ENCODE measurements around the gene USP17L10.
"Not testable (repeated sequence)": the region's sequence is repeated elsewhere in the genome, so short reads cannot be mapped to it uniquely, and the experiment has no call there.

USP17L10 gene, protein sequence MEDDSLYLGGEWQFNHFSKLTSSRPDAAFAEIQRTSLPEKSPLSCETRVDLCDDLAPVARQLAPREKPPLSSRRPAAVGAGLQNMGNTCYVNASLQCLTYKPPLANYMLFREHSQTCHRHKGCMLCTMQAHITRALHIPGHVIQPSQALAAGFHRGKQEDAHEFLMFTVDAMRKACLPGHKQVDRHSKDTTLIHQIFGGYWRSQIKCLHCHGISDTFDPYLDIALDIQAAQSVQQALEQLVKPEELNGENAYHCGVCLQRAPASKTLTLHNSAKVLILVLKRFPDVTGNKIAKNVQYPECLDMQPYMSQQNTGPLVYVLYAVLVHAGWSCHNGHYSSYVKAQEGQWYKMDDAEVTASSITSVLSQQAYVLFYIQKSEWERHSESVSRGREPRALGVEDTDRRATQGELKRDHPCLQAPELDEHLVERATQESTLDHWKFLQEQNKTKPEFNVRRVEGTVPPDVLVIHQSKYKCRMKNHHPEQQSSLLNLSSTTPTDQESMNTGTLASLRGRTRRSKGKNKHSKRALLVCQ

DNA sequence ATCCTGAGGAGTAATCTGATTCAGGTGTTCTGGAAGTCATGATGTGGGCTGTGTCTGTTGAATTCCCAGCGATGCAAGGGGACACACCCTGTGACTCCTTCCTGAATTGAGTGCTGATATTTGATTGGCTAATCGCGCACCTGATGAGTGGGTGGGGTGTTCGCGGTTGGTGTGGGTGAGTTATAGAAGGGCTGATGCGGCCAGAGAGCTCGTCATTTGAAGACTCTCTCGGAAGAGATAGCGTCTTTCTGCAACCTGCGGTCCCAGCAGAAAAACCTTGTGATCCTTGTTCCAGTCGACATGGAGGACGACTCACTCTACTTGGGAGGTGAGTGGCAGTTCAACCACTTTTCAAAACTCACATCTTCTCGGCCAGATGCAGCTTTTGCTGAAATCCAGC is at the start of gene USP17L10:
Gene USP17L10 (plus strand): TSS at position 301 of the 400 bp plus-strand sequence. CDS start 0 bp downstream, at position 301.
- not testable (repeated sequence) for H3K9me3 ChIP-seq (ENCODE audit: control insufficient read depth, insufficient read depth, low read length); H3K4me1 ChIP-seq (ENCODE audit: insufficient read depth, low read length)

GRCh38 chr4:9165990-9166389 is 44.5 kb upstream of the USP17L10 start:
- not testable (repeated sequence) for H3K9ac ChIP-seq (ENCODE audit: low read depth, low read length); H3K36me3 ChIP-seq (ENCODE audit: insufficient read depth, low read length); H3K4me1 ChIP-seq (ENCODE audit: insufficient read depth, low read length); H3K9me3 ChIP-seq (ENCODE audit: control insufficient read depth, insufficient read depth, low read length)

More for the DNA sequence above, at the start of gene USP17L10:
- not testable (repeated sequence) for H3K9ac ChIP-seq (ENCODE audit: low read depth, low read length); H3K36me3 ChIP-seq (ENCODE audit: insufficient read depth, low read length)

DNA sequence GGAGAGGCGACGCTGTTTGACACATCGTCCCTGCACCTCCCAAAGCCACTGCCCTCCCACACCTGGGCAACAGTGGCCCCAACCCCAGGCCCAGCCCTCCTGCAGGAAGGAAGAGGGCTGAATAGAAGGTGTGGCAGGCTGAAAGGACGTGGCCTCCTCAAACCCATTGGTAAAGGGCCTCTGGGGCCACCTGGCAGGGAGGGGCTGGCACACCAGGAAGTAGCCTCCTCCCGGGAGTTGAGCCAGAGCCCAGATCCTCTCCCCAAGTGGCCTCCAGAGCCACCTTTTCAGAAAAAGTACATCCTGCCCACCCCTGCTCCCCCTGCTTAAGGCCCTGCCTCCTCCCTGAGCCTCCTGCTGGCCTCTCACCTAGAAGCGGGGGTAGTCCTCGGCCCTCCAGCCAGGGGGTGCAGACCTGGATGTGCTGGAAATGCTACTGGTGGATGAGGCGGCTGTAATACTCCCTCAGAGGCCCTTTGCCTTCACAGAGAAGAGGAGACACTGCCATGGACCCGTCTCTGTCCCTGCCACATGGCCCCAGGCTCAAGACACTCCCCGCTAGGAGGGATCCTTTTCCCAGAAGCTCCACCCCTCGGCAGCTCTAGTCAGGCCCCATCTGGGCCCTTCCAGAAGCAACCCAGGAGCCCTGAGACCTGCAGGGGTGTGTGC is 40.5 kb upstream of the USP17L10 start, which contains the start of gene FAM90A26:
Gene FAM90A26 (plus strand): TSS at position 619 of the 669 bp plus-strand sequence. CDS start 2,764 bp downstream, outside the sequence.
- H3K36me3 ChIP-seq (ENCODE audit: insufficient read depth, low read length); H3K4me1 ChIP-seq (ENCODE audit: insufficient read depth, low read length); H3K9me3 ChIP-seq (ENCODE audit: control insufficient read depth, insufficient read depth, low read length); H3K9ac ChIP-seq (ENCODE audit: low read depth, low read length): not testable (repeated sequence)

DNA sequence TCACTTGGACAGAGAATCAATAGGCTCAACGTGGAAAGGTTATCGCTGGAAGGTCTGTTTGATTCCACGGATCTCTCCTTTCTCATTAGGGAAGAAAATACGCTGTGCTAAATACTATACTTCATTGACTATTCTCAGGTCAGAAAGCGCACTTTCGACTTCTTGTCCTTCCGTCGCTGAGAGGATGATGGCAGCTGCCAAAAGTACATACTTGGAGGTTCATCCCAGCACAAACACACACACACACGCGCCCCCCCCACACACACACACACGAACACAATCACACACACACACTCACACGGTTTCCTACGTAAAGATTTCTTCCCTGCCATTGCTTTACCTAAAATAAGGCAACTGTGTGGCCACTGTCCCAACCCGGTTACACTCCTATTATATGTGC is 4.2 kb downstream of the USP17L10 start:
- not testable (repeated sequence) for H3K9me3 ChIP-seq (ENCODE audit: control insufficient read depth, insufficient read depth, low read length); H3K36me3 ChIP-seq (ENCODE audit: insufficient read depth, low read length)

DNA sequence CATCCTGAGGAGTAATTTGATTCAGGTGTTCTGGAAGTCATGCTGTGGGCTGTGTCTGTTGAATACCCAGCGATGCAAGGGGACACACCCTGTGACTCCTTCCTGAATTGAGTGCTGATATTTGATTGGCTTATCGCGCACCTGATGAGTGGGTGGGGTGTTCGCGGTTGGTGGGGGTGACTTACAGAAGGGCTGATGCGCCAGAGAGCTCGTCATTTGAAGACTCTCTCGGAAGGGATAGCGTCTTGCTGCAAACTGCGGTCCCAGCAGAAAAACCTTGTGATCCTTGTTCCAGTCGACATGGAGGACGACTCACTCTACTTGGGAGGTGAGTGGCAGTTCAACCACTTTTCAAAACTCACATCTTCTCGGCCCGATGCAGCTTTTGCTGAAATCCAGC is 4.6 kb downstream of the USP17L10 start, which contains the start of gene USP17L11:
Gene USP17L11 (plus strand): TSS at position 301 of the 400 bp plus-strand sequence. CDS start 0 bp downstream, at position 301.
- not testable (repeated sequence) for H3K9ac ChIP-seq (ENCODE audit: low read depth, low read length); H3K36me3 ChIP-seq (ENCODE audit: insufficient read depth, low read length); H3K9me3 ChIP-seq (ENCODE audit: control insufficient read depth, insufficient read depth, low read length); H3K4me1 ChIP-seq (ENCODE audit: insufficient read depth, low read length)

More for the DNA sequence above, 4.2 kb downstream of the USP17L10 start:
- not testable (repeated sequence) for H3K4me1 ChIP-seq (ENCODE audit: insufficient read depth, low read length); H3K9ac ChIP-seq (ENCODE audit: low read depth, low read length)

DNA sequence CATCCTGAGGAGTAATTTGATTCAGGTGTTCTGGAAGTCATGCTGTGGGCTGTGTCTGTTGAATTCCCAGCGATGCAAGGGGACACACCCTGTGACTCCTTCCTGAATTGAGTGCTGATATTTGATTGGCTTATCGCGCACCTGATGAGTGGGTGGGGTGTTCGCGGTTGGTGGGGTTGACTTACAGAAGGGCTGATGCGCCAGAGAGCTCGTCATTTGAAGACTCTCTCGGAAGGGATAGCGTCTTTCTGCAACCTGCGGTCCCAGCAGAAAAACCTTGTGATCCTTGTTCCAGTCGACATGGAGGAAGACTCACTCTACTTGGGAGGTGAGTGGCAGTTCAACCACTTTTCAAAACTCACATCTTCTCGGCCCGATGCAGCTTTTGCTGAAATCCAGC is 9.4 kb downstream of the USP17L10 start, which contains the start of gene USP17L12:
Gene USP17L12 (plus strand): TSS at position 301 of the 400 bp plus-strand sequence. CDS start 0 bp downstream, at position 301.
- H3K36me3 ChIP-seq (ENCODE audit: insufficient read depth, low read length); H3K4me1 ChIP-seq (ENCODE audit: insufficient read depth, low read length); H3K9ac ChIP-seq (ENCODE audit: low read depth, low read length); H3K9me3 ChIP-seq (ENCODE audit: control insufficient read depth, insufficient read depth, low read length): not testable (repeated sequence)

DNA sequence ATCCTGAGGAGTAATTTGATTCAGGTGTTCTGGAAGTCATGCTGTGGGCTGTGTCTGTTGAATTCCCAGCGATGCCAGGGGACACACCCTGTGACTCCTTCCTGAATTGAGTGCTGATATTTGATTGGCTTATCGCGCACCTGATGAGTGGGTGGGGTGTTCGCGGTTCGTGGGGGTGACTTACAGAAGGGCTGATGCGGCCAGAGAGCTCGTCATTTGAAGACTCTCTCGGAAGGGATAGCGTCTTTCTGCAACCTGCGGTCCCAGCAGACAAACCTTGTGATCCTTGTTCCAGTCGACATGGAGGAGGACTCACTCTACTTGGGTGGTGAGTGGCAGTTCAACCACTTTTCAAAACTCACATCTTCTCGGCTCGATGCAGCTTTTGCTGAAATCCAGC is 14.1 kb downstream of the USP17L10 start, which contains the start of gene USP17L13:
Gene USP17L13 (plus strand): TSS at position 301 of the 400 bp plus-strand sequence. CDS start 0 bp downstream, at position 301.
- H3K9ac ChIP-seq (ENCODE audit: low read depth, low read length); H3K4me1 ChIP-seq (ENCODE audit: insufficient read depth, low read length); H3K9me3 ChIP-seq (ENCODE audit: control insufficient read depth, insufficient read depth, low read length); H3K36me3 ChIP-seq (ENCODE audit: insufficient read depth, low read length): not testable (repeated sequence)

- not testable (repeated sequence) for H3K9ac ChIP-seq (ENCODE audit: low read depth, low read length); H3K4me1 ChIP-seq (ENCODE audit: insufficient read depth, low read length); H3K9me3 ChIP-seq (ENCODE audit: control insufficient read depth, insufficient read depth, low read length); H3K36me3 ChIP-seq (ENCODE audit: insufficient read depth, low read length)
Measured at GRCh38 chr4:9230249-9230648, 19.8 kb downstream of the USP17L10 start.

- H3K4me1 ChIP-seq (ENCODE audit: insufficient read depth, low read length); H3K36me3 ChIP-seq (ENCODE audit: insufficient read depth, low read length); H3K9ac ChIP-seq (ENCODE audit: low read depth, low read length); H3K9me3 ChIP-seq (ENCODE audit: control insufficient read depth, insufficient read depth, low read length): not testable (repeated sequence)
Measured at GRCh38 chr4:9234085-9234484, 23.6 kb downstream of the USP17L10 start, which contains the start of gene USP17L15. Gene USP17L15, plus strand, starts transcription at chr4:9234385. Its CDS starts 0 bp downstream, at chr4:9234385.

DNA sequence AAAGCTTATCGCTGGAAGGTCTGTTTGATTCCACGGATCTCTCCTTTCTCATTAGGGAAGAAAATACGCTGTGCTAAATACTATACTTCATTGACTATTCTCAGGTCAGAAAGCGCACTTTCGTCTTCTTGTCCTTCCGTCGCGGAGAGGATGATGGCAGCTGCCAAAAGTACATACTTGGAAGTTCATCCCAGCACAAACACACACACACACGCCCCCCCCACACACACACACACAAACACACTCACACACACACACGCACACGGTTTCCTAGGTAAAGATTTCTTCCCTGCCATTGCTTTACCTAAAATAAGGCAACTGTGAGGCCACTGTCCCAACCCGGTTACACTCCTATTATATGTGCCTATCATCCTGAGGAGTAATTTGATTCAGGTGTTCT is 28.0 kb downstream of the USP17L10 start:
- not testable (repeated sequence) for H3K9ac ChIP-seq (ENCODE audit: low read depth, low read length); H3K4me1 ChIP-seq (ENCODE audit: insufficient read depth, low read length); H3K9me3 ChIP-seq (ENCODE audit: control insufficient read depth, insufficient read depth, low read length); H3K36me3 ChIP-seq (ENCODE audit: insufficient read depth, low read length)

DNA sequence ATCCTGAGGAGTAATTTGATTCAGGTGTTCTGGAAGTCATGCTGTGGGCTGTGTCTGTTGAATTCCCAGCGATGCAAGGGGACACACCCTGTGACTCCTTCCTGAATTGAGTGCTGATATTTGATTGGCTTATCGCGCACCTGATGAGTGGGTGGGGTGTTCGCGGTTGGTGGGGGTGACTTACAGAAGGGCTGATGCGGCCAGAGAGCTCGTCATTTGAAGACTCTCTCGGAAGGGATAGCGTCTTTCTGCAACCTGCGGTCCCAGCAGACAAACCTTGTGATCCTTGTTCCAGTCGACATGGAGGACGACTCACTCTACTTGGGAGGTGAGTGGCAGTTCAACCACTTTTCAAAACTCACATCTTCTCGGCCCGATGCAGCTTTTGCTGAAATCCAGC is 33.1 kb downstream of the USP17L10 start, which contains the start of gene USP17L17:
Gene USP17L17 (plus strand): TSS at position 301 of the 400 bp plus-strand sequence. CDS start 0 bp downstream, at position 301.
- not testable (repeated sequence) for H3K36me3 ChIP-seq (ENCODE audit: insufficient read depth, low read length); H3K4me1 ChIP-seq (ENCODE audit: insufficient read depth, low read length); H3K9me3 ChIP-seq (ENCODE audit: control insufficient read depth, insufficient read depth, low read length); H3K9ac ChIP-seq (ENCODE audit: low read depth, low read length)

GRCh38 chr4:9247953-9248680 is 37.7 kb downstream of the USP17L10 start, which contains the start of gene USP17L18:
Gene USP17L18, plus strand, starts transcription at chr4:9248630. Its CDS starts 0 bp downstream, at chr4:9248630.
- H3K36me3 ChIP-seq (ENCODE audit: insufficient read depth, low read length); H3K4me1 ChIP-seq (ENCODE audit: insufficient read depth, low read length); H3K9me3 ChIP-seq (ENCODE audit: control insufficient read depth, insufficient read depth, low read length); H3K9ac ChIP-seq (ENCODE audit: low read depth, low read length): not testable (repeated sequence)

- H3K9ac ChIP-seq (ENCODE audit: low read depth, low read length); H3K36me3 ChIP-seq (ENCODE audit: insufficient read depth, low read length); H3K9me3 ChIP-seq (ENCODE audit: control insufficient read depth, insufficient read depth, low read length); H3K4me1 ChIP-seq (ENCODE audit: insufficient read depth, low read length): not testable (repeated sequence)
Measured at GRCh38 chr4:9253078-9253477, 42.6 kb downstream of the USP17L10 start, which contains the start of gene USP17L19. Gene USP17L19, plus strand, starts transcription at chr4:9253378. Its CDS starts 0 bp downstream, at chr4:9253378.

GRCh38 chr4:9257824-9258223 is 47.4 kb downstream of the USP17L10 start, which contains the start of gene USP17L20:
Gene USP17L20, plus strand, starts transcription at chr4:9258124. Its CDS starts 0 bp downstream, at chr4:9258124.
- not testable (repeated sequence) for H3K9me3 ChIP-seq (ENCODE audit: control insufficient read depth, insufficient read depth, low read length)

More at GRCh38 chr4:9257824-9258223, 47.4 kb downstream of the USP17L10 start, which contains the start of gene USP17L20:
- H3K4me1 ChIP-seq (ENCODE audit: insufficient read depth, low read length); H3K9ac ChIP-seq (ENCODE audit: low read depth, low read length); H3K36me3 ChIP-seq (ENCODE audit: insufficient read depth, low read length): not testable (repeated sequence)

Data from ES-I3 (cell line).